Suprapubic skin (tissue), 4 donors: Measurements from ENCODE around the gene PDE8A. TPM values are rescaled to one million over a fixed set of nuclear protein-coding genes. Genes with fewer than 3 reads are reported as not detected.

Source experiments
- DNase-seq, 2 donors: peaks; one replicate each; pipeline ENCODE4 v3.0.0-alpha.2; 2019; ENCODE audit warnings: low spot score in 2 of 2
- H3K27ac ChIP-seq: fragments of 200-600 bp; sonication (generic); one replicate; pipeline ENCODE4 v1.5.1; 2019
- H3K27me3 ChIP-seq: fragments of 200-600 bp; sonication (generic); one replicate; pipeline ENCODE4 v1.5.1; 2019
- H3K36me3 ChIP-seq: fragments of 200-600 bp; sonication (generic); one replicate; pipeline ENCODE4 v1.5.1; 2019
- H3K4me1 ChIP-seq: fragments of 200-600 bp; sonication (generic); one replicate; pipeline ENCODE4 v1.5.1; 2019
- H3K4me3 ChIP-seq: fragments of 200-600 bp; sonication (generic); one replicate; pipeline ENCODE4 v1.5.1; 2019; ENCODE audit warnings: mild to moderate bottlenecking
- H3K9me3 ChIP-seq: fragments of 200-600 bp; sonication (generic); one replicate; pipeline ENCODE4 v1.5.1; 2019
- EP300 ChIP-seq: sonication (generic); formaldehyde crosslinking; IDR thresholded peaks from one replicate; pipeline ENCODE4 v1.6.1; 2017; ENCODE audit warnings: antibody characterized with exemption
- POLR2A ChIP-seq, 2 donors: fragments of 450-650 bp; IDR thresholded peaks; one replicate each; pipeline ENCODE4 v1.6.1; 2017; ENCODE audit warnings: antibody characterized with exemption in 2 of 2, mild to moderate bottlenecking in 2 of 2, moderate library complexity in 2 of 2
- POLR2AphosphoS5 ChIP-seq, 3 donors: sonication (generic); formaldehyde crosslinking; IDR thresholded peaks; one replicate each; pipeline ENCODE4 v1.6.1; 2017; ENCODE audit warnings: antibody characterized with exemption in 3 of 3
- WGBS: methylation state at CpG from one replicate; pipeline ENCODE4 v1.1.5; 2018; 5-methylcytosine and 5-hydroxymethylcytosine counted together
- total RNA-seq, 4 donors: library from RNA; depleted of rRNA; stranded (reverse); fragments of >200 nt; gene quantifications; one replicate each; pipeline ENCODE4 v1.1.0, GENCODE V29; 2016
- TF ChIP-seq, protein P1 (sequence below), 2 donors: fragments of 200-600 bp in 1 of 2; fragments of 450-650 bp in 1 of 2; sonication (generic) in 1 of 2; IDR thresholded peaks; one replicate each; pipeline ENCODE4 v1.5.1; 2016 to 2019; ENCODE audit warnings: antibody characterized with exemption in 2 of 2, mild to moderate bottlenecking in 1 of 2, moderate library complexity in 1 of 2

Gene PDE8A
- total RNA-seq, 4 donors from 2014 or later, result 15.3 to 48.5 (median 19.0) TPM

DNA sequence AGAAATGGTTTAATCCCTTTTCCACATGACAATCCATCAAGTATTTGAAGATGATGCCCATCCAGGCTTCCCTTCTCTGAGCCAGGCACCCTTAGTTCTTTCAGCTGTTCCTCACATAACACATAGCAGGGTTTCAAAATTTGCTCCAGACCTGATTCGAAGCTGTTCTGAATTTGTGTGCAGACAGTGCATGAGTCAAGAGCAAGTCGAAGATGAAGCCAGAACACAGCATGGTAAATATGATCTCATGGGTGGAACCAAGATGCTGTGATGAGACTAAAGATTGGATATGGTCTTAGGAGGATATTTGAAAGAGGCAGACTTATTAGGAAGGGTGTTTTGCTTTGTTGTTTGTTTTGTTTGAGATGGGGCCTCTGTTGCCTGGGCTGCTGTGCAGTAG lies 32.6 kb upstream of the PDE8A start:
- 68% methylated on average over 2 of the region's 2 CpGs for WGBS
- H3K4me1 ChIP-seq, result peaks cover 3% of the 10 kb centered on the region
- H3K4me3 ChIP-seq, result no peak overlapping the region
- no peak for TF ChIP-seq POLR2AphosphoS5 (IDR thresholded peaks at IDR 0.05)
- TF ChIP-seq EP300, result no peak
- TF ChIP-seq POLR2A (IDR thresholded peaks at IDR 0.05), result no peak
- TF ChIP-seq, protein P1, sequence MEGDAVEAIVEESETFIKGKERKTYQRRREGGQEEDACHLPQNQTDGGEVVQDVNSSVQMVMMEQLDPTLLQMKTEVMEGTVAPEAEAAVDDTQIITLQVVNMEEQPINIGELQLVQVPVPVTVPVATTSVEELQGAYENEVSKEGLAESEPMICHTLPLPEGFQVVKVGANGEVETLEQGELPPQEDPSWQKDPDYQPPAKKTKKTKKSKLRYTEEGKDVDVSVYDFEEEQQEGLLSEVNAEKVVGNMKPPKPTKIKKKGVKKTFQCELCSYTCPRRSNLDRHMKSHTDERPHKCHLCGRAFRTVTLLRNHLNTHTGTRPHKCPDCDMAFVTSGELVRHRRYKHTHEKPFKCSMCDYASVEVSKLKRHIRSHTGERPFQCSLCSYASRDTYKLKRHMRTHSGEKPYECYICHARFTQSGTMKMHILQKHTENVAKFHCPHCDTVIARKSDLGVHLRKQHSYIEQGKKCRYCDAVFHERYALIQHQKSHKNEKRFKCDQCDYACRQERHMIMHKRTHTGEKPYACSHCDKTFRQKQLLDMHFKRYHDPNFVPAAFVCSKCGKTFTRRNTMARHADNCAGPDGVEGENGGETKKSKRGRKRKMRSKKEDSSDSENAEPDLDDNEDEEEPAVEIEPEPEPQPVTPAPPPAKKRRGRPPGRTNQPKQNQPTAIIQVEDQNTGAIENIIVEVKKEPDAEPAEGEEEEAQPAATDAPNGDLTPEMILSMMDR (IDR thresholded peaks at IDR 0.05), result no peak
- no peak for DNase-seq
- H3K27me3 ChIP-seq, result no peaks in the 10 kb centered on the region
- H3K27ac ChIP-seq, result peak overlapping the region; percentile 48
- H3K9me3 ChIP-seq, result no peaks in the 10 kb centered on the region
- H3K36me3 ChIP-seq, result no peaks in the 10 kb centered on the region

DNA sequence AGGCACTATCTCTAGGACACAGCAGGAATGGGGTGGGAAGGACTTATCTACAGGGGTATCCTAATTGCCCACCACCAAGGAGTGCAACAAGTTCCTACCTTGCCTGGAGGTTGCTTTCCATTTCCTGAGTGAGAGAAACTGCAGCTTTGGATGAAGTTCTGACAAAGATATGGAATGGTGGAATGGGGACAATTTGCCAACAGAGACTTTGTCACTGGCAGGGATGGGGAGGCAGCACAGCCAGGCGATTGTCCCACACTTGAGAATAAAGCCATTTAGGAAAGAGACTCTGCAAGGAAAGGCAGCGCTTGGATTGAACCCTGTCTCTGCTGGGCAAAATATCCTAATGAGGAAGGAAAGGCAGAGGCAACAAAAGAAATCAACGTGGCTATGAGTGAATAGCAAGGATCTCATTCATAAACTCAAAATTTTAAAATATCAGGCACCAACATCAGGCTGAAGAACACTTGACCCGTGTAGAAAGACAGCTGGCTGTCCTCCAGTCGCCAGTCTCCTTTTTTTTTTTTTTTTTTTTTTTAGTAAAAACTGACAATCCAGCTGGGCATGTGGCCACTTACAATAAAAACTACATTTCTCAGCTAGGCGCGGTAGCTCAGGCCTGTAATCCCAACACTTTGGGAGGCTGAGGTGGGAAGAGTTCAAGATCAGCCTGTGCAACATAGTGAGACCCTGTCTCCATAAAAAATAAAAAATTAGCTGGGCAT lies 31.6 kb upstream of the PDE8A start:
- DNase-seq, result no peak
- WGBS, result 65% methylated on average over 7 of the region's 7 CpGs
- Histone ChIP-seq H3K4me3 (no peak overlapping the region), H3K27ac (no peak overlapping the region), H3K27me3 (no peaks in the 10 kb centered on the region), H3K36me3 (no peaks in the 10 kb centered on the region), H3K9me3 (no peaks in the 10 kb centered on the region), H3K4me1 (peaks cover 3% of the 10 kb centered on the region)
- no peak for TF ChIP-seq POLR2AphosphoS5 (IDR thresholded peaks at IDR 0.05)
- no peak for TF ChIP-seq EP300
- no peak for TF ChIP-seq POLR2A (IDR thresholded peaks at IDR 0.05)
- TF ChIP-seq, protein P1 (IDR thresholded peaks at IDR 0.05), result no peak

DNA sequence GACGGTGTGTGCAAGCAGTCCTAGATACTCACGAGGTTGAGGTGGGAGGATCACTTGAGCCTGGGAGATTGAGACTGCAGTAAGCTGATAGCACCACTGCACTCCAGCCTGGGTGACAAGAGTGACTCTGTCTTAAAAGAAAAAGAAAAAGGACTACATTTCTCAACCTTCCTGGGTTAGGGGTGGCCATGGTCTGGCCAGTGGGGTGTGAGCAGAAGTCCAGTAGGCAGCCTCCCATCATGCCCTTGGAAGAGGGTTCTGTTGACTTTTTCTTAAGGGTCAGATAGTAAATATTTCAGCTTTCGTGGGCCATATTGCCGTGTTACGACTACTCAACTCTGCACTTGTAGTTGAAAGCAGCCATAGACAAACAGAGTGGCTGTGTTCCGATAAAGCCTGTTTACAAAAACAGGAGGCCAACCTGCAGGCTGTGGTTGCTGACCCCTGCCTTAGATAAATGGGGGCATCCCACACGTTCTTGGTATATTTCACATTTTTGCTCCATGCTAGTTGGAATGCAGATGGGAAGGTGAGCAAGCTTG lies 31.0 kb upstream of the PDE8A start:
- Histone ChIP-seq H3K4me1 (peaks cover 9% of the 10 kb centered on the region), H3K27ac (no peak overlapping the region), H3K4me3 (no peak overlapping the region), H3K9me3 (no peaks in the 10 kb centered on the region), H3K27me3 (no peaks in the 10 kb centered on the region), H3K36me3 (no peaks in the 10 kb centered on the region)
- no peak for TF ChIP-seq EP300
- TF ChIP-seq POLR2A (IDR thresholded peaks at IDR 0.05), result no peak
- no peak for TF ChIP-seq POLR2AphosphoS5 (IDR thresholded peaks at IDR 0.05)
- TF ChIP-seq, protein P1 (IDR thresholded peaks at IDR 0.05), result no peak
- no peak for DNase-seq
- 88% methylated on average over 7 of the region's 7 CpGs for WGBS

DNA sequence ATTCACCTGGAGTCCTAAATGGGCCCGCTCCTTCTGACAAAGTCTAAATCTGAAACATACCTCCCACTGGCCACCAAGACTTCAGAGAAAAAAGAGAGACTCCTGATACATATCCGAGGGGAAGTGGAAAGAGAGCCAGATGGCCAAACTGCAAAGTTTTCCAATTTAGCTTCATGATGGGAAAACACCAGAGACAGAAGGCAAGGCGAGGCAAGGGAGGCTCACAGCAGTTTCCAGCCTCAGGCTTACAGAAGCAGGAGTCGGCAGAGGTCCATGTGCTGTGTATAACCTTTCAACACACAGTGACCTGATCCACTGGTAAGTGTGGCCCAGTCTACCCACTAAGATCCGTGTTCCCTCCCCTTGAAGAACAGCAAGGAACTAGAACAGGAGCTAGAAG lies 29.9 kb upstream of the PDE8A start:
- Histone ChIP-seq H3K9me3 (no peaks in the 10 kb centered on the region), H3K36me3 (no peaks in the 10 kb centered on the region), H3K27ac (no peak overlapping the region), H3K4me3 (no peak overlapping the region), H3K4me1 (peaks cover 12% of the 10 kb centered on the region), H3K27me3 (no peaks in the 10 kb centered on the region)
- no peak for TF ChIP-seq EP300
- no peak for DNase-seq
- WGBS, result 89% methylated on average over 5 of the region's 5 CpGs

DNA sequence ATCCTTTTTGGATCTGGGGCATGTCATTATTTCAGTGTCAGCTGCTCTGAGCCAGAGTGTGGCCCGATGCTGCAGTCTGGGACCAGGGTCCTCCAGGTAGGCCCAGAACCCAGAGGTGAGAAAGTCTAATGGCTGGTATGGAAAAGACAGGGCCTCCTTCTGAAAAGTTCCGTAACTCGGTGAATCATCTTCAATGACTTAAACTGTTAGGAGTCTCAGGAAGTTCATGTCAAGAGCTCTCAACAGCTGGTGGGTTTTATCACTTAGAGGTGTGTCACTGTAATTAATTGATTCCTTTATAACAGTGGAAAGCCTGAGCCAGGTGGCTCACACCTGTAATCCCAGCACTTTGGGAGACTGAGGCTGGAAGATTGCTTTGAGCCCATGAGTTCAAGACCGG lies 28.5 kb upstream of the PDE8A start:
- Histone ChIP-seq H3K4me1 (peaks cover 12% of the 10 kb centered on the region), H3K4me3 (no peak overlapping the region), H3K27me3 (no peaks in the 10 kb centered on the region), H3K27ac (no peak overlapping the region), H3K36me3 (no peaks in the 10 kb centered on the region), H3K9me3 (no peaks in the 10 kb centered on the region)
- 98% methylated on average over 4 of the region's 4 CpGs for WGBS
- no peak for DNase-seq
- TF ChIP-seq EP300 (no peak), POLR2A (IDR thresholded peaks at IDR 0.05) (no peak), POLR2AphosphoS5 (IDR thresholded peaks at IDR 0.05) (no peak)
- TF ChIP-seq, protein P1 (IDR thresholded peaks at IDR 0.05), result no peak
